ENCODE measurements around the gene RCAN2.

Gene RCAN2

DNA sequence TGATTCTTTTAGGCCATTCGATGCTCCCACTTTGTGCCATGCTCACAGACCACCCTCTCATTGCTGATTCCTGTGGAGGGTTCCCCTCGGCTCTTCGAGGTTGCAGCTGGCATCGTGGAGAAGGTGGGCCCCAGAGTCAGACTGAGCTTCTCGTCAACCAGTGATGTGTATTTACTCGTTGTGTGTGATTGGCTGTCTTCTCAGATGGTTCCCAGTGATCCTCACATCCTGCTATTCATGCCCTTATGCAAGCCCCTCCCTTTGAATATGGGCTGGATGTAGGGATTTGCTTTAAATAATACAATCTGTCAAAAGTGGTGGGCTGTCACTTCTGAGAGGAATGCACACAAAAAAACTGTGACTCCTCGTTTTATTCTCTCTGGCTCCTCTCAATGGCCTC lies 220.9 kb downstream of the RCAN2 start:
- no peak overlapping the region for H3K27ac ChIP-seq (ENCODE audit: low read depth in 2 of 2, low read length in 2 of 2)
- H3K27me3 ChIP-seq (ENCODE audit: control insufficient read depth in 2 of 2, insufficient read depth in 2 of 2, low read length in 2 of 2), result no peaks in the 10 kb centered on the region
- H3K4me1 ChIP-seq (ENCODE audit: control insufficient read depth in 2 of 2, insufficient read depth in 2 of 2, low read length in 2 of 2), result no peaks in the 10 kb centered on the region
- H3K36me3 ChIP-seq (ENCODE audit: control insufficient read depth in 2 of 2, insufficient read depth in 2 of 2, low read length in 2 of 2), result no peaks in the 10 kb centered on the region
- no peaks in the 10 kb centered on the region for H3K9me3 ChIP-seq (ENCODE audit: control insufficient read depth in 2 of 2, low read length in 2 of 2)
- H3K4me3 ChIP-seq (ENCODE audit: low read length in 2 of 2), result no peak overlapping the region
- H3K9ac ChIP-seq (ENCODE audit: low read depth in 1 of 2, low read length in 2 of 2), result no peak overlapping the region

GRCh38 chr6:46269447-46270229 lies 221.6 kb downstream of the RCAN2 start:
- H3K9me3 ChIP-seq (ENCODE audit: control insufficient read depth in 2 of 2, low read length in 2 of 2), result no peaks in the 10 kb centered on the region
- H3K4me3 ChIP-seq (ENCODE audit: low read length in 2 of 2), result no peak overlapping the region
- H3K9ac ChIP-seq (ENCODE audit: low read depth in 1 of 2, low read length in 2 of 2), result no peak overlapping the region
- H3K36me3 ChIP-seq (ENCODE audit: control insufficient read depth in 2 of 2, insufficient read depth in 2 of 2, low read length in 2 of 2), result no peaks in the 10 kb centered on the region
- no peak overlapping the region for H3K27ac ChIP-seq (ENCODE audit: low read depth in 2 of 2, low read length in 2 of 2)
- no peaks in the 10 kb centered on the region for H3K27me3 ChIP-seq (ENCODE audit: control insufficient read depth in 2 of 2, insufficient read depth in 2 of 2, low read length in 2 of 2)
- H3K4me1 ChIP-seq (ENCODE audit: control insufficient read depth in 2 of 2, insufficient read depth in 2 of 2, low read length in 2 of 2), result no peaks in the 10 kb centered on the region

DNA sequence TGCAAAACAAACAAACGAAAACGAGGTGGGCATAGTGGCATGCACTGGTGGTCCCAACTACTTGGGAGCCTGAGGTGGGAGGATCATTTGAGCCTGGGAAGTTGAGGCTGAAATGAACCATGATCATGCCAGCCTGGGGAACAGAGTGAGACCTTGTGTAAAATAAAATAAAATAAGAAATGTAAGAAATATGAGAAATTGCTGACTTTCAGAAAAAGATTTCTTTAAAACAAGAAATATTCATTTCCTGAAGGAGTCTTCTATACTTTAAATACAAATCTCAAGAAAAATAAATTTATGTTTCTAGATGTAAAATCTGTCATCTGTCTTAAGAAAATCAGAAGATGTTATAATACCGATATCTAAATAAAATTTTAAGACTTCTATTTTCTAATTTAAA lies 223.7 kb downstream of the RCAN2 start:
- Histone ChIP-seq H3K36me3 (ENCODE audit: control insufficient read depth in 2 of 2, insufficient read depth in 2 of 2, low read length in 2 of 2) (no peaks in the 10 kb centered on the region), H3K4me1 (ENCODE audit: control insufficient read depth in 2 of 2, insufficient read depth in 2 of 2, low read length in 2 of 2) (no peaks in the 10 kb centered on the region), H3K9ac (ENCODE audit: low read depth in 1 of 2, low read length in 2 of 2) (no peak overlapping the region), H3K27ac (ENCODE audit: low read depth in 2 of 2, low read length in 2 of 2) (no peak overlapping the region), H3K4me3 (ENCODE audit: low read length in 2 of 2) (no peak overlapping the region), H3K9me3 (ENCODE audit: control insufficient read depth in 2 of 2, low read length in 2 of 2) (no peaks in the 10 kb centered on the region), H3K27me3 (ENCODE audit: control insufficient read depth in 2 of 2, insufficient read depth in 2 of 2, low read length in 2 of 2) (no peaks in the 10 kb centered on the region)

DNA sequence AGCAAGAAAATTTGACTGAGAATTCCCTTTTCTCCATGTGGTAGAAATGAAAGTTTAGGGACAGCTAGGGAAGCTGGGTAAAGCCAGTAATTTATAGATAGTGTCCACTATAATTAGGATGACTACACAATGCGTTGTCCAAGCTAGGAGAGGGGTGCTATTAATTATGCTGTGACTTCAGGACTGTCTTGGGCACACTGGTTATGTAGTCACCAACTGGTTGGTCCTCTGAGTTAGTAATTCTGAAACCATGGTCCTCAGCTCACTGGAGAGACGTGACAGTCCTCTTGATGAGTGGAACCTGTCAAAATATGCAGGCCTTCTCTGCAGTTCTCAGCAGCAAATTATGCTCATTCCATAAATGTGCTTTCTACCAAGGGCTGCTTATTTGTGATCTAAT lies 225.9 kb downstream of the RCAN2 start:
- Histone ChIP-seq H3K4me1 (ENCODE audit: control insufficient read depth in 2 of 2, insufficient read depth in 2 of 2, low read length in 2 of 2) (no peaks in the 10 kb centered on the region), H3K27me3 (ENCODE audit: control insufficient read depth in 2 of 2, insufficient read depth in 2 of 2, low read length in 2 of 2) (no peaks in the 10 kb centered on the region), H3K9ac (ENCODE audit: low read depth in 1 of 2, low read length in 2 of 2) (no peak overlapping the region), H3K27ac (ENCODE audit: low read depth in 2 of 2, low read length in 2 of 2) (no peak overlapping the region), H3K9me3 (ENCODE audit: control insufficient read depth in 2 of 2, low read length in 2 of 2) (no peaks in the 10 kb centered on the region), H3K4me3 (ENCODE audit: low read length in 2 of 2) (no peak overlapping the region), H3K36me3 (ENCODE audit: control insufficient read depth in 2 of 2, insufficient read depth in 2 of 2, low read length in 2 of 2) (no peaks in the 10 kb centered on the region)

- no peaks in the 10 kb centered on the region for H3K36me3 ChIP-seq (ENCODE audit: control insufficient read depth in 2 of 2, insufficient read depth in 2 of 2, low read length in 2 of 2)
- no peak overlapping the region for H3K4me3 ChIP-seq (ENCODE audit: low read length in 2 of 2)
- no peaks in the 10 kb centered on the region for H3K4me1 ChIP-seq (ENCODE audit: control insufficient read depth in 2 of 2, insufficient read depth in 2 of 2, low read length in 2 of 2)
- H3K27me3 ChIP-seq (ENCODE audit: control insufficient read depth in 2 of 2, insufficient read depth in 2 of 2, low read length in 2 of 2), result no peaks in the 10 kb centered on the region
- no peak overlapping the region for H3K27ac ChIP-seq (ENCODE audit: low read depth in 2 of 2, low read length in 2 of 2)
- H3K9ac ChIP-seq (ENCODE audit: low read depth in 1 of 2, low read length in 2 of 2), result no peak overlapping the region
- no peaks in the 10 kb centered on the region for H3K9me3 ChIP-seq (ENCODE audit: control insufficient read depth in 2 of 2, low read length in 2 of 2)
Observed at GRCh38 chr6:46263707-46264086, 227.6 kb downstream of the RCAN2 start.

DNA sequence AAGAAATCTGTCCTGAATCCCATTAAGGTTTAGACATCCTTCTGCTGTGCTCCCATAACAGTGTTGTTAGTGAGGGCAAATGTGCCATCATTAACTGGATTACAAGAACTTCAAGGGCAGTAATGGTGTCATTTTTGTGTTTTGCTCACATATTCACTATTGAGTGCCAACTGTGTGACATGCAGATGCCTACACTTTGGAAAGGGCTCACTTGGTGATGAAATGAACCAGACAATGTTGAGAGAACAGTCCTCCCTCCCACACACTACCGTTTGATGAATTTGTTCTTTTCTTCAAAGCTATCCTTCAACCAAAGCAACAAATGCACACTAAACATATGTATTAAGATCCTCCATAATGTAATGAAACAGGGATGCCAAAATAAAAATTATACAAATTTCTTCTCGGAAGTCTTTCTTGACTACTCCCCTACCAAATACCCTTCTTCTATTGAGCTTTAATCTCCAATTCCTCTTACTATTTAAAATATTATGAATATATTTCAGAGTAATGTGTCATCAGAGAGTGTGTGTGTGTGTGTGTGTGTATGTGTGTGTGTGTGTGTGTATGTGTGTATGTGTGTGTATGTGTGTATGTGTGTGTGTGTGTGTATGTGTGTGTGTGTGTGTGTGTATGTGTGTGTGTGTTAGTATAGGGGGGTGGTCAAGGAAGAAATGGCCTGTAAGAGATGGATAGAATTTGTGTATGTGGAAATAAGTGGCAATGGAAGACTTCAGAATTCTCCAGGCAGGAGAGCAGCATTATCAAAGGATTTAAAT lies 228.1 kb downstream of the RCAN2 start:
- H3K36me3 ChIP-seq (ENCODE audit: control insufficient read depth in 2 of 2, insufficient read depth in 2 of 2, low read length in 2 of 2), result no peaks in the 10 kb centered on the region
- H3K27me3 ChIP-seq (ENCODE audit: control insufficient read depth in 2 of 2, insufficient read depth in 2 of 2, low read length in 2 of 2), result no peaks in the 10 kb centered on the region
- no peaks in the 10 kb centered on the region for H3K9me3 ChIP-seq (ENCODE audit: control insufficient read depth in 2 of 2, low read length in 2 of 2)
- no peak overlapping the region for H3K27ac ChIP-seq (ENCODE audit: low read depth in 2 of 2, low read length in 2 of 2)
- H3K4me1 ChIP-seq (ENCODE audit: control insufficient read depth in 2 of 2, insufficient read depth in 2 of 2, low read length in 2 of 2), result no peaks in the 10 kb centered on the region
- no peak overlapping the region for H3K4me3 ChIP-seq (ENCODE audit: low read length in 2 of 2)
- no peak overlapping the region for H3K9ac ChIP-seq (ENCODE audit: low read depth in 1 of 2, low read length in 2 of 2)

- Histone ChIP-seq H3K4me3 (ENCODE audit: low read length in 2 of 2) (no peak overlapping the region), H3K9ac (ENCODE audit: low read depth in 1 of 2, low read length in 2 of 2) (no peak overlapping the region), H3K4me1 (ENCODE audit: control insufficient read depth in 2 of 2, insufficient read depth in 2 of 2, low read length in 2 of 2) (peaks cover 4 to 8% of the 10 kb centered on the region in 2 donors), H3K9me3 (ENCODE audit: control insufficient read depth in 2 of 2, low read length in 2 of 2) (no peaks in the 10 kb centered on the region), H3K27me3 (ENCODE audit: control insufficient read depth in 2 of 2, insufficient read depth in 2 of 2, low read length in 2 of 2) (no peaks in the 10 kb centered on the region), H3K27ac (ENCODE audit: low read depth in 2 of 2, low read length in 2 of 2) (no peak overlapping the region), H3K36me3 (ENCODE audit: control insufficient read depth in 2 of 2, insufficient read depth in 2 of 2, low read length in 2 of 2) (no peaks in the 10 kb centered on the region)
Observed at GRCh38 chr6:46258249-46258648, 233.0 kb downstream of the RCAN2 start.

DNA sequence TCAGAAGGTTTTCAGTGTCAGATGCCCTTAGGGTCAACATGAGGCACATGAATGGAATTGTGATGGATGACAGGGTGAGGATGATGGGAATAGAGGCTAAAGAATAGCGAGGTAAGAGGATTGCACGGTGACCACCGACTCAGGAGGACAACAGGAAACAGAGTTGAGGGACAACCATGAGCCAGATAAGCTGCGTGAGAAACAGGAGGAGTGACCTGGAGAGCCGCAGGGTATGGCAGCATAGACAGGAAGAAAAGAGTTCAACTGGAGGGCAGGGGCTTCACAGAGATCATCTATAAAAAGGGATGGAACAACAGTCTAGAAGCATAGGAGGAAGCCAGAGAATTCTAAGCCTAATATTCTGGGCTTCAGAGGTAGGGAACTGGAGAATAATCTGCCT lies 235.7 kb downstream of the RCAN2 start:
- H3K27ac ChIP-seq (ENCODE audit: low read depth in 2 of 2, low read length in 2 of 2), result no peak overlapping the region
- H3K9ac ChIP-seq (ENCODE audit: low read depth in 1 of 2, low read length in 2 of 2), result no peak overlapping the region
- no peaks in the 10 kb centered on the region for H3K27me3 ChIP-seq (ENCODE audit: control insufficient read depth in 2 of 2, insufficient read depth in 2 of 2, low read length in 2 of 2)
- peaks cover 4 to 8% of the 10 kb centered on the region in 2 donors for H3K4me1 ChIP-seq (ENCODE audit: control insufficient read depth in 2 of 2, insufficient read depth in 2 of 2, low read length in 2 of 2)
- H3K4me3 ChIP-seq (ENCODE audit: low read length in 2 of 2), result no peak overlapping the region
- no peaks in the 10 kb centered on the region for H3K36me3 ChIP-seq (ENCODE audit: control insufficient read depth in 2 of 2, insufficient read depth in 2 of 2, low read length in 2 of 2)
- no peaks in the 10 kb centered on the region for H3K9me3 ChIP-seq (ENCODE audit: control insufficient read depth in 2 of 2, low read length in 2 of 2)

DNA sequence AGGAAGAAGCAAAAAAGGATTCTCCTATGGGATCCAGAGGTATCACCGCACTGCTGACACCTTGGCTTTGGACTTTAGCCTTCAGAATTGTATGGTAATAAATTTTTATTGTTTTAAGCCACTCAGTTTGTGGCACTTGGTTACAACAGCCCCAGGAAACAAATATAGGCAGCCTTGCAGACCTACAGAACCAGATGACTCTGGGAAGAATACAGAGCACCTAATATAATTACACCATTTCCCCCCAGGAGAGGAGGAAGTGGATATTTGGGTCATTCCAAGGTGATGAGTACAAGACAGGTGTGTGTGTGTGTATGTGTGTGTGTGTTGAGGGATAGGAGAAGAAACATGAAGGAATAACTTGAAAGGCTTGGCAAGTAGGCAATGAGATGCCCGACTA lies 236.3 kb downstream of the RCAN2 start:
- Histone ChIP-seq H3K36me3 (ENCODE audit: control insufficient read depth in 2 of 2, insufficient read depth in 2 of 2, low read length in 2 of 2) (no peaks in the 10 kb centered on the region), H3K9me3 (ENCODE audit: control insufficient read depth in 2 of 2, low read length in 2 of 2) (no peaks in the 10 kb centered on the region), H3K9ac (ENCODE audit: low read depth in 1 of 2, low read length in 2 of 2) (no peak overlapping the region), H3K27me3 (ENCODE audit: control insufficient read depth in 2 of 2, insufficient read depth in 2 of 2, low read length in 2 of 2) (no peaks in the 10 kb centered on the region), H3K4me3 (ENCODE audit: low read length in 2 of 2) (no peak overlapping the region), H3K27ac (ENCODE audit: low read depth in 2 of 2, low read length in 2 of 2) (no peak overlapping the region), H3K4me1 (ENCODE audit: control insufficient read depth in 2 of 2, insufficient read depth in 2 of 2, low read length in 2 of 2) (peaks cover 4 to 8% of the 10 kb centered on the region in 2 donors)

GRCh38 chr6:46254331-46254730 lies 236.9 kb downstream of the RCAN2 start:
- Histone ChIP-seq H3K9me3 (ENCODE audit: control insufficient read depth in 2 of 2, low read length in 2 of 2) (no peaks in the 10 kb centered on the region), H3K4me1 (ENCODE audit: control insufficient read depth in 2 of 2, insufficient read depth in 2 of 2, low read length in 2 of 2) (peaks cover 4 to 8% of the 10 kb centered on the region in 2 donors), H3K4me3 (ENCODE audit: low read length in 2 of 2) (no peak overlapping the region), H3K27me3 (ENCODE audit: control insufficient read depth in 2 of 2, insufficient read depth in 2 of 2, low read length in 2 of 2) (no peaks in the 10 kb centered on the region), H3K9ac (ENCODE audit: low read depth in 1 of 2, low read length in 2 of 2) (no peak overlapping the region), H3K36me3 (ENCODE audit: control insufficient read depth in 2 of 2, insufficient read depth in 2 of 2, low read length in 2 of 2) (no peaks in the 10 kb centered on the region), H3K27ac (ENCODE audit: low read depth in 2 of 2, low read length in 2 of 2) (no peak overlapping the region)

All from mucosa of rectum (tissue), 2 donors.